Activated T-helper 1 cell treated with anti-CD3 and anti-CD28 coated beads, Interleukin-2, amount 50 U/mL, for 16 hours (primary cell): Measurements from ENCODE around the gene AUTS2.

Experiments
- DNase-seq, 2 donors: peaks; one replicate each; pipeline ENCODE4 v3.0.0-alpha.2; 2020; ENCODE audit warnings: low read depth in 1 of 2, low spot score in 1 of 2

Gene AUTS2

DNA sequence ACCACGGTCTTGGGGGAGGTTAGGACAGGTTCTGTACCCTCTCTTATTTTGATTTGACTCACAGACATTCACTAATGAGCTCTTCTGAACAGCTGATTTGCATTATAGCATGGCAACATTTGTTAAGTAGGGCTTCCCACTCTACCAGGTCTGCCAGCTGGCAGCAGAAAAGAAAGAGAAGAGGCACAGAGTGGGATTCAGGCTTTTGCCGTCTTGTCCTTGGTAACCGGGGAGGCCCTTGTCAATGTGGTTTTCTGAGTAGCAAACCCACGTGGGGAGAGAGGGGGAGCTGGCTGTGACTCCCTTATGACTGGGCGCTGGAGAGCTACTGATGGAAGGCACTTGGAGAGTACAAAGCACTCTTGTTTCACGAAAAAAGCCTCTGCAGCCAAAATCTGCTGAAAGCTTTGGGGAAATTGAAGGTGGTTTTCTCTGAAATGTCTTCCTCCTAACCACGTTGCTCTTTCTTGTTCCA lies 1178.4 kb downstream of the AUTS2 start:
- DNase-seq = no peak

DNA sequence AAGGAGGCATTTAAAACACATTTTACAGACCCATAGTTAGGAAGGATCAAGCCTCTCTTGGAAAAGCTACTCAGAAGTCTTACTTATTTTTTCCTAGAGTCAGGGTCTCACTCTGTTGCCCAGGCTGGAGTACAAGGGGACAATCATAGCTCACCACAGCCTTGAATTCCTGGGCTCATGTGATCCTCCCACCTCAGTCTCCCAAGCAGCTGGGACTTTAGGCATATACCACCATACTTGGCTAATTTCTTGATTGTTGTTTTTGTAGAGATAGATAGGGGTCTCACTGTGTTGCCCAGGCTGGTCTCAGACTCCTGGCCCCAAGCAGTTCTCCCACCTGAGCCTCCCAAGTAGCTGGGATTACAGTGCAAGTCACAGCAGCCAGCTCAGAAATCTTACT lies 1179.0 kb downstream of the AUTS2 start:
- DNase-seq = no peak

DNA sequence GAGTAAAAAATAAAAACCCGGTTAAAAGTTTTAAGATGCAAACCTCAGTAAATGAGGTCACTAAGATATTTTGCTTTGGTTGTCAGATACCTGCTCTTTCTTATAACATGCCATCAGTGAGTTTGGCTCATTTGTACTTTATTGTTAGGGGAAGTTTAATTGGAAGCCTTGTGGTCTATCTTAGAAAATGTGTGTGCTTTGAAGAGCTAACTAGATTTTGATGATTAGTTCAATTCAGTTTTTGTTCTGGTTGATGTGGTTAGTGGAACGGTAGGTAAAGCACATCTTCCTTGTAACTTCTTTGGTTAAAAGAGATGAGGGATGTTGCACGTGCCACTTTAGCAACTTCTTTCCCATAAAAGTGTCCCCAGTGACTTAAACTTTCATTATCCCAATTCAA lies 1180.3 kb downstream of the AUTS2 start:
- DNase-seq = no peak

DNA sequence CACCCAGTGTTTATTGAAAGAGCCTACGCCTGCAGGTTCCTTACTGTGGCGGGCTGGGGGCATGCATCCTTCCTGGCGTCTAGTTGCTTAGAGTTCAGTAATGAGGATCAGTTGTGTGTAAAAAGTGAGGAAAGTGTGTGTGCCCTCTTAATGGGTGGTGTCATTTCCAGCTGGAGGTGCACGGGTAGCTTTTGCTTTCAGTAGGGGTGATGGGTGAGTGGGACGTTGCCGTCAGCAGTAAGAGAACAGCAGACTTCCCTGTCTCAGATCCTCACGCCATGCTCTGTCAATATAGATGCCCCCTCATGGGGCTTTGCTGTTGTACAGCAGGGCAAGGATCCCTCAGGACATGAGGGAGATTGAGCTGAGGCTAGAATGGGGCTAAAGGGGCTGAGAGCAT lies 1181.0 kb downstream of the AUTS2 start:
- DNase-seq = no peak

DNA sequence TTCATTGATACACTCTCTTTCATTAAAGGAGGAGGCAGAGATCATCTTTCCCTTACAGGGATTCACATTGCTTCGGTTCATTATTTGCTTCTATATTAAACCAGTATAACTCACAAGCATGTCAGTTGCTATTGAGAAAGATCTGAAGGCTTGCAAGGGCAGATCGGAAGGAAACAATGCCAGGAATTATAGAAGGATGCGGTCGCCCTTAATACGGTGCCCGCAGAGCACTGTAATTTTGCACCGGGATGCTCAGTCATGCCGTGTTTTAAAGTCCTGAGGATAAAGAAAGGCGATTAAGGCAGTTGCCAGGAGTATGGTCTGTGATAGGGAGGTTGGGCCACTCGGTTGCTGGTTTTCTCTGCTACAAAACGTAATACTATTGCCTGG lies 1183.6 kb downstream of the AUTS2 start:
- DNase-seq = no peak

DNA sequence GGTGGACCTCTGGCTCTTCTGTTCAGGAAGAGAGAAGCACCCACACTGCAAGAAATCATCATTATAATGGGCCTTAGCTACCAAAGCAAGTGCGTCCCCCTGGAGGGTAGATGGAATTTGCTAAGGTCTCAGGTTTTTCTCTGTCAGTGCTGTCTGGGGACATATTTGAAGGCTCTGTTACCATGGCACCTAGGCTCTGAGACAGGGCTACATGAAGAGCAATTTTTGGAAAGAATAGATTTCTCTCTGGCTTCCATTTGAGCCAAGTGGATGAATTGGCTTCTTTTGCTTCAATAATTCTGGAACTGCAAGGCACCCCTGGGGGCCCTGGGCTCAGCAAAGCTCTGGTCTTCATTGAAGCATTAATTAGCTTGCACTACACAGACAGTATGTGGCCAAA lies 1184.5 kb downstream of the AUTS2 start:
- DNase-seq = no peak

DNA sequence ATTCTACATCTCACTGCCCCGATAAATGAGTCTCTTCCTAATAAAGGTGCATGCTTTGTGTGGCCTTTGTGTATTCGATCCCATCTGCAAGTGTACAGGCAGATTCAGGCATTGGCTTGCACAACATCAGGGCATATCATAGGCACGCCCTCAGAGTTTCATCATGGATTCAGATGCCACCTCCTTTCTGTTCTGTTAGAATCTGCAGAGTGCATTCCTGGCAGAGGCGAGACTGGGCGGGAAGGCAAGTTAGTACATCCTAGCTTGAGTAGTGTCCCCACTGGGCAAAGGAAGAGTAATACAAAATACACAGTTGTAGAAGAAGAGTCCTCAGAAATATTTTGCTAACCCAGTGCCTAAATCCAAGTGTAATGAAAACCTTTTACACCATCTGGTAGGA lies 1187.2 kb downstream of the AUTS2 start:
- no peak for DNase-seq

DNA sequence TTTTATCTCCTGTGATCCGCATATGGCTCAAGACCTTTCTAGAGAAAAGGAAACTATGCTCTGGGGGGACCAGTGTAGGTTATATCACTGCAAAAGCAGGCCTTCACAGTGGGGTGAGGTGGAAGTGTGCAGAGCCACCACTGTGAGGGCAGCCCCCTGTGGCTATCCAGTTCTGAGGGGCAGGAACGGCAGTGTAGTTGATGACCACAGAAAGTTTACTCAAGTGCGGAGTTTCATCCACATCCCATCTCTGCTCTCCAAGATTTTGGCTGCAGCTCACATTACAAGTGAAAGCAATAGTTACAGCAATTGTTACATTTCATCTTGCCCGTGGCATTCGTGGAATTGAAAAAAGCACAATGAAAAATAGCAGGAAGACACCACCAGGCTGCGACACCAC lies 1187.8 kb downstream of the AUTS2 start:
- DNase-seq = no peak

DNA sequence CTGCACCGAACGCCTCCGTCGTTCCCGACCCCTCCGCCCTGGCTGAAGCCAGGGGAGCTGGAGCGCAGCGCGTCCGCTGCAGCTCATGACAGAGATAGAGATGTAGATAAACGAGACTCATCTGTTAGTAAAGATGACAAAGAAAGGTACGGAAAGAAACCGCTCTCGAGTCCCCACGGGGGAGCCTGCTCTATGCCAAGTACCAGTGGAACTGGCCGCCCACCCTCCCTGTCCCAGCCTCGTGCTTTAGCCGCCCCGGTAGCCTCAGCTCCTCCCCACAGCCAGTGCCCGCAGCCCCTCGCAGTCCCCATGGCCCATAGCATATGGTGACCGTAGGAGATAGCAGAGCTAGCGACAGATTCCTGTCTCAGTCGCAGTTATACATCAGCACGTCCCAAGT lies 1189.0 kb downstream of the AUTS2 start:
- no peak for DNase-seq

DNA sequence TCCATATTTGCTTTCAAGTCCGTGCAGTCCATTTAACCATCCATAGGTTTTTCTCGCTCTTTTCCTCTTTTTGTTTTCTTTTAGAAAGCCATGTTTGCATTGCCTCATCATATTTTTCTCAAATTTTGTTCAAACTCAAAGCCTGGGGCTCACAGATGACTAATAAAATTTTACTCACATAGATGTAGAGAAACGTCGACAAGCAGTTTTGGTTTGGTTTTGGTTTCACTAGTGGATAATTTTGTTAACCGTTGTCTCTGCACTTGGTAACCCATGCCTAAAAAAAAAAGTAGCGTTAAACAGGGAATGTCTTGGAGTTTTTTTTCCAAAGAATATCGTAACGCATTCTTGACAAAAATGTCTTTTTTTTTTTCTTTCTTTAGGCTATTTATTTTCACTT lies 1189.5 kb downstream of the AUTS2 start:
- DNase-seq = no peak

DNA sequence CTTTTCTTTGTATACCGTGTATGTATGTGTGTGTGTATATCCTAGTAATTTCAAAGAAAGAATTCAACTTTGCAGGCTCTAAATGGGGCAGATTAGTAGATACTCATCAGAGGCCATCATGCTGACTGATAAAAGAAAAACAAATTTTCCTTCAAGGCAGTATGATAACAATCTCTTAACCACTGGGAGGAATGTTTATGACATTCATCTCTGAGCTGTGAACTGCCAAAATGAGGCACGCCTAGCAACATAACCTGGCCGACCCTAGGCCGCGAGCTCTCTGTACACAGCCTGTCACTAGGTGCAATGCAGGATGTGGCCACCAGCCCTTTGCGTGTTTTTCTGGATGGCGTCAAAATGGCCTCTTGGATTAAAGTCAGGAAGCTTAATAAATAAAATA lies 1190.0 kb downstream of the AUTS2 start:
- no peak for DNase-seq

DNA sequence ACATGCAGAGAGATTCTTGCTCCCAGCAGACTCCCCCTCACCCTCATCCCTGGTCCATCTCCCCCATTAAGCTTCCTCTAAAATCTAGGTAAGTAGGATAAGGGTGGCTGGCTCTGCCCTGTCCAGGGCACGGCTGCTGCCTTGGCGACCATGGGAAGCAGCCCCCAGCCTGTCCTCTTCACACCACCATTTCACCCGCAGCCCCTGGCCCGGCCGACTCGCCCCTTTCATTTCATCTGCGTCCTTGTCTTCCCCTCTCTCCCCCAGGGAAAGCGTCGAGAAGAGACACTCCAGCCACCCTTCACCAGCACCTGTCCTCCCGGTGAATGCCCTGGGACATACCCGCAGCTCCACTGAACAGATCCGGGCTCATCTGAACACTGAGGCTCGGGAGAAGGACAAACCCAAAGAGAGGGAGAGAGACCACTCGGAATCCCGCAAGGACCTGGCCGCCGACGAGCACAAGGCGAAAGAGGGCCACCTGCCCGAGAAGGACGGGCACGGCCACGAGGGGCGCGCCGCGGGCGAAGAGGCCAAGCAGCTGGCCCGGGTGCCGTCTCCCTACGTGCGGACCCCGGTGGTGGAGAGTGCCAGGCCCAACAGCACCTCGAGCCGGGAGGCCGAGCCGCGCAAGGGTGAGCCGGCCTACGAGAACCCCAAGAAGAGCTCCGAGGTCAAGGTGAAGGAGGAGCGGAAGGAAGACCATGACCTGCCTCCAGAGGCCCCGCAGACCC lies 1191.4 kb downstream of the AUTS2 start:
- no peak for DNase-seq

DNA sequence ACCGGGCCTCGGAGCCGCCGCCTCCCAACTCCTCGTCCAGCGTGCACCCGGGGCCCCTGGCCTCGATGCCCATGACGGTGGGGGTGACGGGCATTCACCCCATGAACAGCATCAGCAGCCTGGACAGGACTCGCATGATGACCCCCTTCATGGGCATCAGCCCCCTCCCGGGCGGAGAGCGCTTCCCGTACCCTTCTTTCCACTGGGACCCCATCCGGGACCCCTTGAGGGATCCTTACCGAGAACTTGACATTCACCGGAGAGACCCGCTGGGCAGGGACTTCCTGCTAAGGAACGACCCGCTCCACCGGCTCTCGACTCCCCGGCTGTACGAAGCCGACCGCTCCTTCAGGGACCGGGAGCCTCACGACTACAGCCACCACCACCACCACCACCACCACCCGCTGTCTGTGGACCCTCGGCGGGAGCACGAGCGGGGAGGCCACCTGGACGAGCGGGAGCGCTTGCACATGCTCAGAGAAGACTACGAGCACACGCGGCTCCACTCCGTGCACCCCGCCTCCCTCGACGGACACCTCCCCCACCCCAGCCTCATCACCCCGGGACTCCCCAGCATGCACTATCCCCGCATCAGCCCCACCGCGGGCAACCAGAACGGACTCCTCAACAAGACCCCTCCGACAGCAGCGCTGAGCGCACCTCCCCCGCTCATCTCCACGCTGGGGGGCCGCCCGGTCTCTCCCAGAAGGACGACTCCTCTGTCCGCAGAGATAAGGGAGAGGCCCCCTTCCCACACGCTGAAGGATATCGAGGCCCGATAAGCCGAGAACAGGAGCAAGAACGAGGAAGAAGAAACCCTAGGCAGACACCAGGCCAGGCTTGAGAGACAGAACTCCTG lies 1192.2 kb downstream of the AUTS2 start:
- no peak for DNase-seq

DNA sequence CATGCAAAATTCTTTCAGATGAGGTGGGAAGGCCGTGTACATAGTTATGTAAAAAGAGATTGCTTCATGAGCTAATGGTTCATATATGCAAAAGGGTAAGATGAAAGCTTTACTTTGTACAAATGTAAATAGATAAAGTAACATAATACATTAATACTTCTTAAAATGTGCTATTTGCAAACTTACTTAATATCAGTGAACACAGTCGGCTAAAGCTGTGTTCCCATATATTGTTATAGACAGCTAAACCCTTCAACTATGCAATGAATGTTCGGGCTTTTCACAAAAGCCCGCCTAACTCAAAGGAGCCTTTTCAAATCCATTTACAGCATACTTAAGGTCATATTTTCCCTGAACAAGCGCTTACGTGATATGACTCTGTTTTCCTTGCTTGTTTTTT lies 1193.1 kb downstream of the AUTS2 start:
- DNase-seq = no peak

DNA sequence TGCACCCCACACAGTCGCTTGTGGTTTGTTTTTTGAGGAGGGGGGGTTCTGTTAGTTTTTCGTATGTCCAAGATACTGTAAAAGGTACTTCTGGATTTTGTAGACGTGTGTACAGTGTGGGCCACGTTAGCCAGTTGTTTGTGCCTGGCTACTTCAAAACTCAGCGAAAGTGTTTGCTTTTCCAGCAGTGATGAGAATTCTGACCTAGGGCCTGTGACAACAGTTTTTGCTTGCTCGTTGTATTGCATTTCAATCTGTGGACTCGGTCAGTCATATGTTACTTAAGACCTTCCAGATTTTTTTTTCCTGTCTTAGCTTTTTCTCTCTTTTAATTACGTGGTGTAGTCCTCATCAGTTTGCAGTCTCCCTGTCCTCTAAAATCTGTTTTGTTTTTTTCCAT lies 1194.8 kb downstream of the AUTS2 start:
- DNase-seq = no peak

DNA sequence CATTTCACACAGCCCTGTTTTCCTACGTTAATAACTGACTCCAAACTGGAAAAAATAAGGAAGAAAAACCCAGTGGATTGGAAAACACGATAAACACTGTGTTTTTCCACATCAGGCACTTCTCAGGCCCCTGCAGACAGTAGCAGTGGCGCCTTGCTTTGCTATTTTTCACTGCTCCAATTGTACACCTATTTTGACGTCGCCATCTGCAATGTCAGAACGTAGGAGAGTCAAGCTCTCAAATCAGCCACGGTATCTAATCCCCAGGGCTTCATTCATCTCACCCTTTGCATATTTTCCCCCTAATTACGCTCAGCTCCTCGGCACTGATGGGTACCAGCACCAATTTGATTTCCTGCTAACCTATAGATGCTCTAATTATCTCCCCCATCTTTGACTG lies 1195.5 kb downstream of the AUTS2 start:
- DNase-seq = no peak

DNA sequence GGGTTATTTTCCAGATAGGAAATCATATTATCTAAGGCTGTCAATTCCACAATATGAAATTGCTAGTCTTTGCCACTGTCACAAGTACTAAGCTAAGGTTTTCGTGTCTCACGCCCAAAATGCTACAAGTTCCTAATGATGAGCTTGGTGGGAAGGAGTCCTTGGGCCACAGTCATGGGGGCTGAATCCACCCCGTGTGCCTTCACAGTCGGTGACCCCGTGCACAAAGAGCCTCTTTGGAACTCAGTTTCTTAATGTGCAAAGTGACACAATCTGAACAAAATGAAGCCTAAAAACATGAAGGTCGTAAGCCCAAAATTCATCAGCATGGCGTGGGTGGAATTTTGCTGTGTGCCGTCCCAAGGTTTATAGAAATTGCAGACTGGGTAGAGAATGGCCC lies 1196.7 kb downstream of the AUTS2 start:
- no peak for DNase-seq

DNA sequence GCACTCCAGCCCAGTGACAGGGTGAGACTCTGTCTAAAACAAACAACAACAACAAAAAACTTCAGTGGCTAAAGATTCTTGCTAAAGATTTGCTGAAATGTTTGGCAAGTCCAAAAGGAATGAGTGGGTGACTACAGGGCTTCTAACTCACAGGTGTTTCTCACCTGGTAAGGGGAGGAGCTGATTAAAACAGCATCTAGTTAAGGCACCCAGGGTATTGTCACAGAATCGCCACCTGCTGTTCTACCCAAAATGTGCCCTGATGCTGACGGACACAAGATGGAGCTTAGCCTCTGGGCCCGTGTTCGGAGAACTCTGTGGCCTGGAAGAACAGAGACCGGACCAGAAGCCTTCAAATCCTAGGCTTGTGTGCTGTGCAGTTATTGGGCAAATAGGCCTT lies 1197.7 kb downstream of the AUTS2 start:
- DNase-seq = no peak

DNA sequence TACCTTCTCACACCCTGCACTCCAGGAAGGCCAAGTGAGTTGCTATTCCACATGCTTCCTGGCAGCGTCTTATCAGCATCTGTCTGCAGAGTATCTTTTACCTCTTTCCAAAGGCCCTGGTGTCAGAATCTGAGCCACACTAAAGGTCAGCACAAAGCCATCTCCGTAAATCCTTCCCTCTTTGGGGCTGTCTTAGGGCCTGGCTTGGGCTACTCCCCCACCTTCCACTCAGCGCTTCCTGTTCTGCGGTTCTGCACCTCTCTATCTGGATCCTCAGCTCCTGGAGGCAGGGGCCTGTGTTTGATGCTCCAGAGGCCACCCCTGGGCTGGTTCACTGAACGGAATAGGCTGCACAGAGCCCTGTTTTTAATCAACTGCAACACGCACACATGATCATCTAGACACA lies 1198.8 kb downstream of the AUTS2 start:
- no peak for DNase-seq

DNA sequence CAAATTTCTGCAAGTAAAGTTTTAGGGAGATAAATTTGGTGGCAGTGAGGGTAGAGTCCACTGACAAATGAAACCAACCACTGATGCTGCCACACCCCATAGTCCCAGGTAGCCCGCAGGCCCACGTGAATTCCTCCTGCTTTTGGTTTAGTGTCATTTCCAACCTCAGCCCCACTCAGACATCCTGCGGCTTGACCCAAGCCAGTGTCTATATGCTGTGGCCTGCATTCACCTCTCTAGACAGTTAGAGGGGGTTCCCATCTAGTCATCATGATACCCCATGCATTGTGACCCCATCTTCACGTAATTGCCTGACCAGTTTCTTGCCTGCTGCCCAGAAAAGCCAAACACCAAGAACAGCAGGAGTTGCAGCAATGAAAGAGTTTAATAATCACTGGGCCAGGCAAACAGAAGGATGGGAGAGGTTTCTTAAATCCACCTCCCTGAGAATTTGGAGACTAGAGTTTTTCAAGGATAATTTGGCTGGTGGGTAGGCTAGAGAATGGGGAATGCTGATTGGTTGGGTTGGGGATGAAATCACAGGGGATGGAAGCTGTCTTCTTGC lies 1201.6 kb downstream of the AUTS2 start:
- no peak for DNase-seq

DNA sequence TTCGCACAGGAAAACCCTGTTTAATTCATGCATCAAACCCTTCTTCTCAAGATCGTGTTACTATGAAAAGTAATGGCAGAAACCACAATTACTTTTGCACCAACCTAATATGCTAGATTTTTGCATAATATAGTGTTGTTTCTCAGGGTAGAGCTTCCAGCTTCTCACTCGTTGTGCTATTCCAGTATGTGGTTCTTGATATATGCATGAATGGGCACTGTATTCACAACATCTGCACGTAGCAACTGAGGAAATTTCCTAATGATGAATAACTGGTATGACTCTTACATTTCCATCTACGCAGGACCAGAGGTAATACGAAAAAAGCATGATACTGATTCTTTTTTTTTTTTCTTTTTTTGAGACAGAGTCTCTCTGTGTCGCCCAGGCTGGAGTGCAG lies 1207.1 kb downstream of the AUTS2 start:
- DNase-seq = no peak

DNA sequence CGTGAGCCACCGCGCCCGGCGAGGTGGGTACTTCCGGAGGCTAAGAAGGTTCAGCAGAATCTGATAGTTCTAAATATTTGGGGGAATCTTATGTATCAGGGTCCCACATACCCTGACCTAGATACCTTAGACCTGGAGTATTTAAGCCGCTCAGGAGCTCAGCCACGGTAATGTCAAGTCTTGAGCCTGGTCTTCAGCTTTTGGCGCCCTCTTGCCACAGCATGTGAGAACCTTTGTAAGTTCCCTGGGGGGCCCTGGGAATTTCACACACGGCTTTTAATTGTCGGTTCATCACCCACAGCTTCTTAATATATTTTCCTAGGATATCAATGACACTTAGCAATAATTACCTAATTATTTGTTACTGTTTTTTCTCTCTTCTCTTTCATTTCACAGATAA lies 1209.4 kb downstream of the AUTS2 start:
- no peak for DNase-seq
